ENCODE results near the gene IRF5.

The IRF5 gene, protein sequence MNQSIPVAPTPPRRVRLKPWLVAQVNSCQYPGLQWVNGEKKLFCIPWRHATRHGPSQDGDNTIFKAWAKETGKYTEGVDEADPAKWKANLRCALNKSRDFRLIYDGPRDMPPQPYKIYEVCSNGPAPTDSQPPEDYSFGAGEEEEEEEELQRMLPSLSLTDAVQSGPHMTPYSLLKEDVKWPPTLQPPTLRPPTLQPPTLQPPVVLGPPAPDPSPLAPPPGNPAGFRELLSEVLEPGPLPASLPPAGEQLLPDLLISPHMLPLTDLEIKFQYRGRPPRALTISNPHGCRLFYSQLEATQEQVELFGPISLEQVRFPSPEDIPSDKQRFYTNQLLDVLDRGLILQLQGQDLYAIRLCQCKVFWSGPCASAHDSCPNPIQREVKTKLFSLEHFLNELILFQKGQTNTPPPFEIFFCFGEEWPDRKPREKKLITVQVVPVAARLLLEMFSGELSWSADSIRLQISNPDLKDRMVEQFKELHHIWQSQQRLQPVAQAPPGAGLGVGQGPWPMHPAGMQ

DNA sequence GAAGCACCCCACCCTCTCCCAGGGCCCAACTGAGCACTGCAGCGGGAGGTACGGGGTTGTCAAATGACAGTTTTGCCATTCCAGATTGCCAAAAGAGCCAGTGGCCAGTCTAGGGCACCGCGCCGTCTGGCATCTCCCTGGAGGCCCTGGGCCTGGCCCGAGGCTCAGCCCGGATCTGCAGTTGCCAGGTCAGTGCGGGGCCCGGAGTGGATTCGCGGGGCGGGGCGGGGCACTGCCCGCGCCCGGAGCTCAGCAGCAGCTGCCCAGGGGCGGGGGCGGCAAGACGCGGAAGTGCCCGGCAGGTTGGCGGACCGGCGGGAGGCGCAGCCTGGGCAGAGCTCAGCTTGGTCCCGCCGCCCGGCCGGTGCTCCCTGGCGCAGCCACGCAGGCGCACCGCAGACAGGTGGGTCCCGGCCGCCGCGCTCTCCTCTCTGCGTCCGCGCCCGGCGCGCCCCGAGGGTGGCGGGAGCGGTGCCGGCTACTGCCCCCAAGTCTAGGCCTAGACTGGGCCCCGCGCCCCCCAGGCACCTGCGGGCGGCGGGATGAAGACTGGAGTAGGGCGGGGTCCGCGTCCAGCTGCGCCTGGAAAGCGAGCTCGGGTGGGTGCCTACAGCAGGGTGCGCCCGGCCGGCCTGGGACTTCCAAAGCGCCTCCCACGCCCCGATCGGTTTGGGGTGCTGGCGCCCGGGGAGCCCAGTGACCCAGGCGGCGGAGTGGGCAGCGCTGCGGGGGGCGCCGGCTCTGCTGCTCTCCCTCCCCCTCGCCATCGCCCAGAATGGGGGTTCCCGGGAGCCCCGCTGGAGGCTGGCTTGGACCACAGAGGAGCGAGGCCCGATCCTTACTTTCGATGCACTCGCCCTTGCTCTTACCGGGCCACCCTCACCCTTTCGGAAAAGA, at the start of gene IRF5:
Gene IRF5 (plus strand): TSS at position 281 of the 897 bp plus-strand sequence. CDS start 4,155 bp downstream, outside the sequence.
- DNase-seq = peak; percentile 89

DNA sequence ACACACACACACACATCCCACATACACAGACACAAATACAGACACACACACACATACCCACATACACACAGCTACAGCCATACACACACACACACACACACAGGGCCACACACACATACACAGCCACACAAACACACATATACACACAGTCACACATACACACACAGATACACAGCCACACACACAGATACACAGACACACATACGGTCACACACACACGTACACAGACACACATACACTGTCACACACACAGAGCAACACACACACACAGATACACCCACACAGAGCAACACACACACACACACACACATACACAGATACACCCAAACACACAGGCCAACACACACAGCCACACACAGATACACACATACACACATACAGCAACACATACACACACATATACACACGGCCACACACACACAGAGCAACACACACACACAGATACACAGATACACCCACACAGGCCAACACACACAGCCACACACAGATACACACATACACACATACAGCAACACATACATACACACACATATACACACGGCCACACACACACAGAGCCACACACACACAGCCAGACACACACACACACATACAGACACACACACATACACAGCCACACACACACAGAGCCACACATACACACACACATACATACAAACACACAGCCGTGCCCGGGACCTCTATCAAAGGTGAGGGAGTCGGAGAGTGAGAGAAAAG, 49.5 kb upstream of the IRF5 start:
- no peak for DNase-seq

DNA sequence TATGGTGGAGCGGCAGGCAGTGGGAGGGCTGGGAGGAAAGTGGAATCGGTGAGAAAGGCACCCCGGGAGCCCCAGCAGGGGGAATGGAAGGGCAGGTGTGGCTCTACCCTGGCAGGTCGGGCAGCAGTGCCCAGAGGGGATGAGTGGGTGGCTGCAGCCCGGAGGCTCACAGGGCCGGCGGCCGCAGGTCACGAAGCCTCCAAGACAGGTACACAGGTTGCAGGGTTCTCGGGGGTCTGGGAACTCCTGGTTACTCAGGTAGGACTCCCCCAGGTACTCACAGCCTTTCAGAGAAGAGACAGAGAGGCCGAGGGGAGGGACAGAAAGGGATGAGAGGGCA, 49.0 kb upstream of the IRF5 start:
- DNase-seq = no peak

DNA sequence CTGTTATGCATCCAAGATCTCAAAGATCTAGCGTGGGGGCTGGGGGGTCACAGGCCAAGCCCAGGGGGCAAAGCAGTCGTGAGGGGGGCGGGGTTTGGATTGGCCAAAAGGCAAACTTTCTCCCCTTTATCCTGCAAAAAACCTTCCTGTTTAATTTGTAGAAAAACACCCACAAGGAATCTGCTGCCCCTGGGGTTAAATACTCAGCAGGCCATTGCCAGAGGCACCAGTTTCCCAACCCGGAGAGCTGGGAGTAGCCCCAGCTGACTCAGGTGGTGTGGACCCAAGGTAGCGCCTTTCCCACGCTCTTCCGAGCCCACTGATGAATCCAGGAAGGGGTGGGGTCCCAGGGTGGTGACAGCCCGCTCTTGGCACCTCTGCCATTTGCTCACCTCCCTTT, 48.6 kb upstream of the IRF5 start:
- DNase-seq = no peak

DNA sequence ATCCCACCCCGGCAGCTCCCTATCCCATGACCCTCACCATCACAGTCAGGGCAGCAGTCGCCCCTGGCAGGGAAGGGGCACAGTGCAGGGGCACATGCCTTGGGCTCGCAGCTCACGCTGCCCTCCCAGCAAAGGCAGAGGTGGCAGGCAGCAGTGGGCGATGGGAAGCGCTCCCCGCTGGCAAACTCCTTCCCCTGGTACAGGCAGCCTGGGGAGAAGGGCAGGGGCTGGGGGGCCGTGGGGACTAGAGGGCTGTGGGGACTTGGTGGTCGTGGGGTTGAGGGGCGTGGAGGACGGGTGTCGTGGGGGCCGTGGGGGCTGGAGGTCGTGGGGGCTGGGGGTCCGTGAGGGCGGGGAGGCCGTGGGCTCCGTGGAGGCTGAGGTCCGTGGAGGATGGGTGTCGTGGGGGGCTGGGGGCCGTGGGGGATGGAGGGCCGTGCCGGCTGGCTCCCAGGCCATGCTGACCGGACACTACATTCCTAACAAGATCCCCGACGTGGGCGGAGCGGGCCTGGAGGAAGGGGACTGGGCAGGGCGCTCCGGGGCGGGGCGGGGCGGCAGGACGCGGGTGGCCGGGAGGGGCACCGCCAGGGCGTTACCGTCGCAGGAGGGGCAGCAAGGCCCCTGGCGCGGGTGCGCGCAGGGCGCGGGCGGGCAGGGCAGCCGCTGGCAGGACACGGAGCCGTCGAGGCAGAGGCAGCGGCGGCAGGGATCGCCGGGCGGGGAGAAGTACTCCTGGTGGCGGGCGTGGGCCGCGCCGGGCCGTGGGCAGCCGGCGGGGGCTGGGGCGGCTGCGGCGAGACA, 47.2 kb upstream of the IRF5 start:
- no peak for DNase-seq

DNA sequence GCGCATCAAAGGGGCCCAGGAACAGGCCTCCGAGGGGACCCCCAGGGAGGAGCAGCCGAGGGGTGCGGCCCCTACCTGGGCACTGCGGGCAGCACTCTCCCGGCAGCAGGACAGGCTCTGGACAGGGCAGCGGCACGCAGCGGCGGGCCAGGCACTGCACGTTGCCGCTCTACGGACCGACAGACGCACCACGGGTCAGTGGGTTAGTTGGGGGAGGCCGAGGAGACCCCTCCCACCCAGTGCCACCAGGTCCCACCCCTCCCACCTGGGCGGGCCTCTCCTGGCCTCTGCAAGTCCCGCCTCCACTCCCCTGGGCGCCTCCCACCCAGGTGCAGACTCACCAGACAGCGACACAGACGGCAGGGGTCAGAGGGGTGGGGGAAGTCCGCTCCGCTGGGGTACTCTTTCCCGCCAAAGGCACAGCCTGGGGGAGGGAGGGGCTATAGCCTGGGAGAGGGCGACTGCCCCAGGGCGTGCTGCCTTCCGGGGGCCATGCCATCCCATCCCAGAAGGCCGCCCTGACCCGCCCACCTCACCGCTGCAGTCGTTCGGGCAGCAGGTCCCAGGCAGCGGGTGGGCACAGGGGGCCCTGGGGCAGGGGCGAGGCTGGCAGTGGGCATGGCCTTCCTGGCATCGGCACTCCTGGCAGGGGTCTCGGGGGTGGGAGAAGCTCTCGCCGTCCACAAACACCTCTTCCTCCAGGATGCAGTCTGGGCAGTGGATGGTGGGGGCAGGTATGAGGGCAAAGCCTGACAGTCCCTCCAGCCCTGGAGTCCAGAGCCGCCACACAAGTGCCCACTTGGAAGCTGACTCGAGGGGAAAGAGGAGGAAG, 46.4 kb upstream of the IRF5 start:
- DNase-seq = no peak

DNA sequence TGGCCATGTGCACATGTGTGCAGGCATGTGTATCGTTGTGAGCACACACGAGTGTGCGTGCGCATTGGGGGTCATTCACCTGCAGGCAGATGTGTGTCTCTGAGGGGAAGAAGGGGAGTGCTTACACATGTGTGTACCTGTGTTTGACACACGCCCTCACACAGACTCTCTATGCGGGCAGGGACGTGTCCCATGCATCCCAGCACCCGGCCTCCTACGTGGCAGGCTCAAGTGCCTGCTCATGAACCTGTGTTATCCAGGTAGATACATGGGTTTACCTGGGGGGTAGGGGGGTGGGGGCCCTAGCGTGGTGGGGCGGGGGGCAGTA, 45.8 kb upstream of the IRF5 start:
- no peak for DNase-seq

DNA sequence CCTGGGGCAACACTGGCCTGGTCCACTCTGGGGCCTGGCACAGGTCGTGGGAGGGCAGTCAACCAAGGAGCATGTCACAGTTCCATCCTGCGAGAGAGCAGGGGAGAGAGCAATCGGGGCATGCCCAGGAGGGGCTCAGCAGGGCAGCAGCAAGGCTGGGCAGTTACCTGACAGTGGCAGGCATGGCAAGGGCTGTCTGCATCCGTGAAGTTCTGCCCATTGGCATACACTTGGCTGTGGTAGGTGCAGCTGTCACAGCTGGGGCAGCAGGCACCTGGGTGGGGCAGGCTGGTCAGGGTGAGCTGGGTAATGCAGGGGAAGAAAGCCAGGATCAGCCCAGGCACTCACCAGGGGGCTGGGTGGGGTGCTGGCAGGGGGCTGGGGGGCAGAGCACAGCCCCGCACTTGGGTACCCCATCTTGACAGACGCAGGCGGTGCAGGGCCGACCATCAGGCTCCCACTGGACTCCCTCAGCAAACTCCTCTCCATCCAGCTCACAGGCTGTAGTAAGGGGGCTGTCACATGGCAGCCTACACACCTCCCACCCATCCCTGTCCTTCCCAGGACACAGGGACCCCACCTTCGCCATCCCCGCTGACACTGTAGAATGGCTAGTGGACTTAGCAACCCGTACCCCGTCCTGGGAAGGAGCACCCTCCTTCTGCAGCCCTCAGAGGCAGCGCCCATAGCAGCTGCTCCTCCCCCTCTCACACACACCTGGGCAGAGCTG, 45.0 kb upstream of the IRF5 start:
- DNase-seq = peak; percentile 37

DNA sequence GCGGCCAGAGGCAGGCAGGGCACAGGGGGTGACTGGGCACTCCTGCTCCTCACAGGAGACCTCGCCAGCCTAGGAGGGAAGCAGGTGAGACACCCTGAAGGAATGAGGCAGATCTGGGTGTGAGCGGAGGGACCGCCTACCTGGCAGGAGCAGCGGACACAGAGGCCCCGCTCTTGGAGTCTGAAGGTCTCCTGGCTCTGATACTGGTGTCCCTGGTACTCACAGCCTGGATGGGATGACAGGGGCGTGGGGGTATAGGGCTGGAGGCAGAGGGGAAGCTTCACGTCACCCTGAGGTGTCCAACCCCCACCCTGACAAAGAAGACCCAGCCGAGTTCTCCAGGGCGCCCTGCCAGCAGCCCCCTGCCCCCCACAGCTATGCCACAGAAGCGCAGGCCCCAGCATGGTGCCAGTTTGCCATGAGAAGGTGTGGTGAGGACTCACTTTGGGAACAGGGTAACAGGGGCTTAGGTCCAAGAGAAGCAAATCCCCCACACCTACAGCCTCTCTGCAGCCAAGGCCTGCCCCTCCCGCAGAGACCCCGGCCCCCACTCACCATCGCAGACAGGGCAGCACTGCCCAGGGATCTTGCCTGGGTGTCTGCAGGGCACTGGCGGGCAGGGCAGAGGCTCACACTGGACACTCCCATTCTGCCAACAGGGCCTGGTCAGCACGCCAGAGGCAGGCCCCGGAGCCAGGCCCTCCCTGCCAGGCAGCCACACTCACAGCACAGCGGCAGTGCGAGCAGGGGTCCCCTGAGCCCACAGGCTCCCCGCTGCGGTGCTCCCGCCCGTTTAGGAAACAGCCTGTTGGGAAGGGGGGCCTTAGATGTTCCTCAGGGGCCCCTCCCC, 44.3 kb upstream of the IRF5 start:
- no peak for DNase-seq

DNA sequence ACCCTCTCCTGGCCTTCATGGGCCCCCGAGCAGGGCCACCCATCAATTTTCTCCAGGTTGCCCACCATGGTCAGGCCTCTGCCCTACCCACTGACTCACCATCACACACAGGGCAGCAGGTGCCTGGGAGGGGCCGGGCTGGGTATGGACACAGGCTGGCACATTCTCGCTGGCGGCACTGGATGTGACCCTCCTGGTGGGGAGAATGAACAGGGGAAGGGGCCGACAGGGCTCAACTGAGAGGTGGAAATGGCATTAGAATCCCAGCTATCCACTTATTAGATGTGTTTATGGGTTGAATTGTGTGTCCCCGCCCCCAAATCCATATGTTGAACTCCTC, 43.7 kb upstream of the IRF5 start:
- DNase-seq = no peak

DNA sequence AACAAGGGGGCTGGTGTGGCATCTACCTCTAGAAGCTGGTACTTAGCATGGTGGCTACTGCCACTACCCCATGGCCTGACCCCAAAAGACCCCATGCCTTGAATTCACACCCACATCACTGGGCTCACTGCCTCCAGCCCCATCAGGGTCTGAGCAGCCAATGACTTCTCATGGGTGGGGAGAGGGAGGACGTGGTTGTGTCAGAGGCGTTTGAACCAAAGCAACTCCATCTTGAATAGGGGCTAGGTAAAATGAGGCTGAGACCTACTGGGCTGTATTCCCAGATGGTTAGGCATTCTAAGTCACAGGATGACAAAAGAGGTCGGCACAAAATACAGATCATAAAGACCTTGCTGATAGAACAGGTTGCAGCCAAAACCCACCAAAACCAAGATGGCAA, 42.4 kb upstream of the IRF5 start:
- no peak for DNase-seq

DNA sequence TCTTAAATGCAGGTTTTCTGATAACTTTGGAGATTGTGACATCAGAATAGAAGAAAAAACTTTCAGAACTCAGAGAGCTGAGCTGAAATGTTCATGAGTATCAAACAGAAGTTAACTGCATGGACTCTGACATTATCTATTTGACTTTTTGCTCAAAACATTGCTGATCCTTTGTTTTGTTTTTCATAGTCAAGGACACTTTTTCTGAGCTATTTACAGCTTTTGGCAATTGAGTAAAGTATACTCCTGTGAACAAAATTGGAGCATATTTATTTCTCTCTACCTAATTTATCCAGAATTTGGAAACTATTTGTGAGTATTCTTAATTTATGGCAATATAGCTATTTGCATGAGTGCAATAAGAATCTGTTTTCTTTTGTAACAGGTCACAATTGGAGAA, 38.3 kb upstream of the IRF5 start:
- DNase-seq = no peak

DNA sequence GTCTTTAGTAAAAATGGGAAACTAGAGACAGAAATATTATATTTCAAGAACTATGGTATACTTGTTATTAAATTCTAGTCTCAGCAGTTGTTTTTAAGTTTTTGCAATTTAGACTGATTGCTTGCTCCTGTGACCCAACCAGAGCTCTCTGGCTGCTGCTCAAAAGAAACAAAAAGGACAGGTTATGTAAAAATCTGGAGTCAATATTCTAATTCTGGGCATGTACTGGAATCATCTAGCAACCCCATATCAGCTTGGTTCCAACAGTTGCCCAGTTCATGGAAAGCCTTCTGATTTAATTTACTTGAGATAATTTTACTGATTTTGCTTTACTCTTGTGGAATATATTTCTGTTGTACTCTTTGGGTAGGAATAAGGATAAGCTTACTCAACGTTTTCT, 37.5 kb upstream of the IRF5 start:
- no peak for DNase-seq

DNA sequence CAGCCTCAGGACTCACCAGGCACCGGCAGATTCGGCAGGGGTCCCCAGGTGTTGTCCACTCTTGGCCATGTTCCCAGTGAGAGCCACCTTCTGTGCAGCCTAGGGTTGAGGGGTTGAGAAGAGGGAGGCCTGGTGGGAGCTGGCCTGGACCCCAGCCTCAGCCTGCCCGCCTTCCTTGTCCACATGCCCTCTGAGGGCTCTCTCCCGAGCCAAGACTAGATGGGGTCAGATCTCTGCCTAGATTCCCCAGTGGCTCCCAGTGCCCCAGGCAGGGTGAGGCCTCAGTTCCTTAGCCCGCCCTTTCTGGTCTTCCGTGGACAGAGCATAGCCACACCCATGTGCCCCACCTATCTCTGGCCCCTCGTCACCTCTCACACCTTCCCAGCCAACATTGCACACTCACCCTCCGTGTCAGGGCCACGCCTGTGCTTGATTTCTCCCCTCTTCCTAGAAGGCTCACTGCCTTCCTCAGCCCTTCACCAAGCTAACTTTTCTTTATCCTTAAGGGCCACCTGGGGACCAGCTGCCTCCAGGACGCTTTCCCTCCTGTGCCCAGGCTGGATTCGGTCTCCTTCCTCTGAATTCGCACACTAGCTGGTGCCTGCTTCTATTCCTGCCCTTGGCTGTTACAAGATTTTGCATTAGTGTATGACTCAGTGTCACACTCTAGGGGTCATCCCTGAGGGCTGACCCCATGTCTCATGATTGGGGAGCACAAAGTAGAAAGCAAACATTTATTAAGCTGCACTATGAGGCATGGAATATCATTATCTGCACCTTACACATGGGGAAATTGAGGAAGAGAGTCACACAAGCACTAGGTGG, 34.8 kb upstream of the IRF5 start:
- no peak for DNase-seq

DNA sequence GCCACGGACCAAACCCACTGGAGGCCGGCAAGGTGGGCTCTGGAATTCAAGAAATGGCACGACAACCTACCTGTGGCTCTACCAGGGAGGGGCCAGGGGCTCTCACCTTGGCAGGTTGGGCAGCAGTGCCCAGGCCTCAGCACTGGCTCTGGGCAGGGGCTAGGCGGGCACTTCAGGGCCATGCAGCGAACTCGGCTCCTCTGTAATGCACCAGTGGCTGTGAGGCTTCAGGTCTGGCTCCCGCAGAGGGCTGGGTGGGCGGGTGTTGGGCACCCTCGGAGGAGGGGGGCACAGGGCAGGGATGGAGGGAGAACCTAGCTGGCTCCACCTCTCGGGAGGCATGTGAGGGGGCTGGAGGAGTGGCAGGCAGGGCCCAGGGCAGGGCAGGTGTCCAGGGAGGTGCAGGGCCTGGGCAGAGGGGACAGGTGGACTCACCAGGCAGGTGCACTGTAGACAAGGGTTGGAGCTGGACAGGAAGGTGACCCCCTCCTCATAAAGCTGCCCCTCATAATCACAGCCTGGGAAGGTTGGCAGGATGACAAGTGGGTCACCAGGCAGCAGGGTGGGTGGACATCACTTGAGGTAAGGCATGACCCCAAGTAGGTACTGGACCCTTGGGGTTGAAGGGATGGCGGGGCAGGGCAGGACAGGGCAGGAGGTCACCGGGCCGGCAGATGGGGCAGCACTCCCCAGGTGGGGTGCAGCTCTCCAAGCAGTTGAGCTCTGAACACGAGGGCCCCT, 33.9 kb upstream of the IRF5 start:
- no peak for DNase-seq

DNA sequence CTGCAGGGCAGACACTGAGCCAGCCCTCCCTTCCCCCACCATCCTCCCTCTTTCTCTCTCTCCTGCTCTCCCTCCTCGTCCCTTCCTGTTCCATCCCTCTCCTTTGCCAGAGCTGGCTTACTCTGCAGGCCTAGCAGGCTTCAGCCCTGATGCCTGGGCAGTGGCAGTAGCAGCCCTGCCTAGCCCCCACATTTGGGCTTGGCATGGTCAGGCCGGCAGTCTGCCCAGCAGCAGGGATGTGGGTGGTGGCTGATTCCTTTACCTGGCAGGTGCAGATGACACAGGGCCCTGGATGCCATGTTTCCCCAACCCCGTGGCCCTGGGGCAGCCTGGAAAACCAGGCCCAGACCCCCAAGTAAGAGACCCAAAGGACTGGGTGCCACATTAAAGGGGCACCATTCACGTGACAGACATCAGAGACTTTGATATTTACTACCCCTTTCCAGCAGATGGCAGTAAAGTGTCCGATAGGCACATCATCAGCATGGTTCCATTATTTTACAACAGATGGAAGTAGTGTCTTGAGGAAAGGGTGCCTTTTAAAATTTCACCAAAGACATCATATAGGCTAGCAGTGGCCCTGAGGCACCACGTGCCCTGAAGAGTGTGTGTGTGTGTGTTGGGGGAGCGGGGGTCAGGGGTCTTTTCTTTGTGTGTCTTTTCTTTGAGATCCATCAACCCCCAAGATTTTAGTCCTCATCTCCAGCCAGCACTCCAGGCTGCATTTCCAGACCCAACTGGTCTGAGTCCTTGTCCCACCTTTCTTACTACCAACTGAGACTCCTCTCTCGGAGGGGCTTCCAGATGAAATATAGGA, 33.1 kb upstream of the IRF5 start:
- DNase-seq = peak; percentile 81

DNA sequence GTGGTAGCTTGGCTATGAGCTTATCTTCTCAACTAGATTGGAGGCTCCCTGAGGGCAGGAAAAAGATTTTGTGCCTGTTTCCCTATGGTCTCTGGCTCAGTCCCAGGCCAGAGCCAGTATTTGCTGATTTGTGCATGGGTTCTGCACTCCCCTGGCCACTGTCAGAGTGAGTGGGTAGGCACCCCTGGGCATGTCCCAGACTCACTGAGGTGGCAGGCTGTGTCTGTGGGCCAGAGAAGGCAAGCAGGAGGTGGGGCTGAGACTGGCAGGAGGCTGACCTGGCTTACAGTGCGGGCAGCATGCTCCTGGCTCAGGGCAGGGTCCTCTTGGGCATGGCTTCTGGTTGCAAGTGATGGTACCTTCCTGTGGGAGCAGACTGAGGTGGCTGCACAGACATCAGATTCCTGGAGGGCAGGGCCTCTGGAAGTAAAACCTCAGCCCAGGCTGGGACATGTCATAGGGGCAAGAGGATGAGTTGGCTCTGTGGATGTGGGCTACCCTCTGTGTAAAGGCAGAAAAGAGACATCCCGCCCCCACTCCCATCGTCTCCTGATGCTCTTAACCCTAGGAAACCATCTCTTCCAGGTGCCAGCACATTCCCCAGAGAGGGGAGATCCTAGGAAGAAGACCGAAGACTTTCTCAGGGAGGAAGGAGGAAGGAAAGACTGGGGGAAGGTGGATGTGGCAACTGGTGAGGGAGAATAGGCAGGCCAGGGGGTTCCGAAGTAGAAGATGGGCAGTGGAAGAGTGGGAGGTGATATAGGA, 31.5 kb upstream of the IRF5 start:
- no peak for DNase-seq

Data from RPMI8226 (cell line).